ENCODE measurements around the gene ZSCAN29.
"Not testable (repeated sequence)": the region's sequence is repeated elsewhere in the genome, so short reads cannot be mapped to it uniquely, and the experiment has no call there.

ZSCAN29 gene

GRCh38 chr15:43370975-43371974 lies at the start of gene ZSCAN29, which contains the start of gene TUBGCP4:
TSS of gene ZSCAN29 (minus strand) at chr15:43371043. CDS start at chr15:43369913, 1,130 bp downstream.
TSS of gene TUBGCP4 (plus strand) at chr15:43371101. CDS start at chr15:43371355, 254 bp downstream.
- DNase-seq = peak; percentile 55 to 81

- no peak for DNase-seq
These were observed 49.6 kb upstream of the ZSCAN29 start for GRCh38 chr15:43420435-43420834.

DNA sequence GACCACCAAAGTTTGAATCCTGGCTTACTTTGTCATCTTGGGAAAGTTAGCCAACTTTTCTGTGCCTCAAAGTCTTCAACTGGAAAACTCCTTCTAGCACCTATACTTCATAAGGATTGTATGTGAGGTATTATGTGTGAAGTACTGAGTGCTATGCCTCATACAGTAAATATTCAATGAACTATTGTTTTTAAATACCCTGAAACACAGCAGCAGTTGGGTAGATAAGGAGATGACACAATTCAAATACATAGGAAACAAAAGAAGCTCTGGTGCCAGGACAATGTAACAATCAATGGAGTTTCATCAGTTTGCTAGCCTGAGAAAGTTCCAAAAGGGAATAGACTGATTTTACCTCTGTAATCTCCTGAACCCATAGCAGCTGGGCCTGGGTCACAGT lies 43.4 kb upstream of the ZSCAN29 start:
- no peak for DNase-seq

DNA sequence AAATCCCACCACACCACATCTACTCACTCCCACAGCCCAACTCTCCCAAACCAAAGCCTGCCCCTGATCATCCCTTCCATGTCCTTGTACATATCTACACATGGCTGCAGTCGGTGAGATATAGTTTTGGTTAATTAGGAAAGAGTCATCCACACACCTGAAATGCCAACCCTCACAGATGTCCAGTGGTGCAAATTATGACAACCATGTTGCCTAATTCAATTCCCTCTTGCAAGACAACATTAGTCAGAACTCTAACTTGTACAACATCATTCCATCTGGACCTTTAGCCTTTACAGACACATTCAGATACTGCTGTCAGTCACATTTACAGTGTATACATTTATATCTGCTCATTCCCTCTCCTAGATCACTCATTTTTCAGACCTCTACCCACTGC lies 41.3 kb upstream of the ZSCAN29 start:
- no peak for DNase-seq

DNA sequence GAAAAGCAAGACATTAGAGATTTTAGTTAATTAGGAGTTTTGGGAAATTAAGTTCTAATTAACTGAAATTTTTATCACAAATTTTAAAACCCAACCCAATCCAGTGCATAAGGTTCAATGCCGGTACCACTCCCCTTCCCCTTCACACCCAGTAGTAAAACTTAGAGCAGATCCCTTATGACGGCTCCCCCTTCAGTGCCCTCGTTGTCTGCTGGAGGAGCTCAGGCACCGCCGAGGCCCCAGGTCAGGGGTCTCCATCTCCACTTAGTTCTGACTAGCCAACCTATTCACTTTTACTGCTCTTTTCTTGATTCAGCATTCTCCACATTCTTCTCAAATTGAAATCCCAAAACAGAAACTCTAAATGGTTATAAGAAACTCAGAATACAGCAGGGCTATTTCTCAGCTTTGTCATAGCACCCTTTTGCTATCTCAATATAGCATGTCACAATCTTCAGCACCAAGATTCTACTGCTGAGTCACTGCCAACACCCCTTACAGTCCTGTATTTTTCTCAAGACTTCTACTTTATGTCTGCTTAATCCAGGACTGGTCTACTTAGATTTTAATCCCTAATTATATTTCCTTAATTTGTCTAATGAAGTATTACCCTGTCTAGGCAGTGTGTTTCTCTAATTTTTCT lies 39.9 kb upstream of the ZSCAN29 start:
- no peak for DNase-seq

DNA sequence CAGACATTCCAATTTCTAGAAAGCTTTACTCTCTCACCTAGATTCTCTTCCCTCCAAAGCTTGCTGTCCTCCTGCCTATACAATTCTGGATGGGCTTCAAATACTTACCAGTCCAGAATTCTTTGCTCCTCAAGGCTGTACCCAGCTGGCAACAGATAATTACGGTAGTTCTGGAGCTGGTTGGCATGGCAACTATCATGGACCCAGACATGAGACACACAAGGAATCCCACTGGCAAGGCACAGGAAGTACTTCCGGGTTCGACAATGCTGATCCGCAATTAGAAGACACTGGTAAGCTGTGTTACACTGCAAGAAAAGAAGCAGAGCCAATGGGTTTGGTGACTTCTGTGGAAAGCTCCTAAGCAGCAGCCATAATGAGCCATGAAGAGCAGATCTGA lies 37.9 kb upstream of the ZSCAN29 start:
- DNase-seq = no peak

DNA sequence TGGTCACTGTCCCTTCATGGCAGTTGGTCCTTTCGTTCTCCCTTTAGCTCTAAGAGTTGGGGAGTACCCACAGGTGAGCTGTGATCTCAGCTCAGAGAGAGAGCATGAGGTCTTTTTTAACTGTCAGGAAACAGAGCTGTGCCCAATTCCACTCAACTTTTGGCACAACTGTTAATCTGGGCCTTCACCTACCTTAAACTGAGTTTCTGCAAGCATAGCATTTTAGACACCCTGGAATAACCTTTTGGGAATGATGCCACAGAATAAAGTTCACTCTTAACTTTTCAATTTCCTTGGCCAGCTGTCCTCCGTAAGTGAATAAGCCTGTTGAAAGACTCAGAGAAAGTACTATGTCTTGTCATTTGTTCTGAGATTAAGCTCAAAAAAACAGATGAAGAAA lies 36.0 kb upstream of the ZSCAN29 start:
- DNase-seq = no peak

- no peak for DNase-seq
These were observed 35.3 kb upstream of the ZSCAN29 start for GRCh38 chr15:43406189-43406588.

- DNase-seq = no peak
These were observed 33.3 kb upstream of the ZSCAN29 start for GRCh38 chr15:43404130-43404529.

DNA sequence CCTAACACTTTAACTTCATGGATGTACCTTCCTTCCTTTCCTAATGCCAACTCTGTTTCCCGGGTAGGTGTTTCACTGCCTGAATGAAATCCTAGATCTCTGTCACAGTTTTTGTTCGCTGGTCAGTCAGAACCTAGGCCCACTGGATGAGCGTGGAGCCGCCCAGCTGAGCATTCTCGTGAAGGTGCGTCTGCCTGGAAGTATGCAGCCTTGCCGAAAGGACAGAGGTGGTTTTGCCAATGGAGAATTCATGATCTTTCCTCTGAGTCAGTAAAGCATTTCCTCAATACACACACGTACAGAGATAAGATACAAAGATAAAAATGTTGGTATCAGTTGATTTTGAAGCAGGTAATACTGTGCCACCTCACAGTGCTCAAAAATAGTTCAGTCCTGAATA lies 32.8 kb upstream of the ZSCAN29 start:
- DNase-seq = no peak

- no peak for DNase-seq
These were observed 31.4 kb upstream of the ZSCAN29 start for GRCh38 chr15:43402255-43402654.

DNA sequence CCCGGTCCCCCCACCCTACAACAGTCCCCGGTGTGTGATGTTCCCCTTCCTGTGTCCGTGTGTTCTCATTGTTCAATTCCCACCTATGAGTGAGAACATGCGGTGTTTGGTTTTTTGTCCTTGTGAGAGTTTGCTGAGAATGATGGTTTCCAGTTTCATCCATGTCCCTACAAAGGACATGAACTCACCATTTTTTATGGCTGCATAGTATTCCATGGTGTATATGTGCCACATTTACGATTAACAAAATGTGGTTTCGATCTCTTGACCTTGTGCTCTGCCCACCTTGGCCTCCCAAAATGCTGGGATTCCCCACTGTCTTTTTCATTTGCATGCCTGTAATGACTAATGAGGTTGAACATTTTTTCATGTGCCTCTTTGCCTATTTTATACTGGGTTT lies 22.7 kb upstream of the ZSCAN29 start:
- not testable (repeated sequence) for DNase-seq

DNA sequence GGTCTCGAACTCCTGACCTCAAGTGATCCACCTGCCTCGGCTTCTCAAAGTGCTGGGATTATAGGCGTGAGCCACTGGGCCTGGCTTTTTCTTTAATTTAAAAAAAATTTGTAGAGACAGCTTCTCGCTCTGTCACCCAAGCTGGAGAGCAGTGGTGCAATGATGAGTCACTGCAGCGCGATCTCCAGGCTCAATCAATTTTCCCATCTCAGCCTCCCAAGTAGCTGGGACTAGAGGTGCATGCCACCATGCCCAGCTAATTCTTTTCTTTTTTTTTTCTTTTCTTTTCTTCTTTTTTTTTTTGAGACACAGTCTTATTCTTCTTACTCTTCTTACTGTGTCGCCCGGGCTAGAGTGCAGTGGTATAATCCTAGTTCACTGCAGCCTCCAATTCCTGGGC lies 19.9 kb upstream of the ZSCAN29 start:
- no peak for DNase-seq

DNA sequence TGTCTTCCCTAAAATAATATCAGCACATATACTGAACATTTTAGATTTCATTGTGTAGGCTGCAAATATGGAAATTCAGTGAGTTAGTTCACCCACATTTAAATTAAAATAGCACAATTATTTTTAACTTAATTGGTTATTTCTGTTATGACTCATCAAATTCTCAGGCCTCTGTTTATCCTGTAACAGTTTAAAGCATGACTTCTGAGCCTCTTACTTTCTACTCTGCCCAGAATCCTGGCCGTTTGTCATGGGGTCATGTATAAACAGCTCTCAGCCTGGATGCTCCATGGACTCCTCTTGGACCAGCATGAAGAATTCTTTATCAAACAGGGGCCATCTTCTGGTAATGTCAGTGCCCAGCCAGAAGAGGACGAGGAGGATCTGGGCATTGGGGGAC lies 12.2 kb upstream of the ZSCAN29 start:
- no peak for DNase-seq

GRCh38 chr15:43382310-43382709 lies 11.5 kb upstream of the ZSCAN29 start:
- no peak for DNase-seq

GRCh38 chr15:43378601-43379000 lies 7.8 kb upstream of the ZSCAN29 start:
- DNase-seq = no peak

- peak in 1 of 2 donors; percentile 2 for DNase-seq
These were observed 5.3 kb upstream of the ZSCAN29 start for GRCh38 chr15:43376017-43376705.

DNA sequence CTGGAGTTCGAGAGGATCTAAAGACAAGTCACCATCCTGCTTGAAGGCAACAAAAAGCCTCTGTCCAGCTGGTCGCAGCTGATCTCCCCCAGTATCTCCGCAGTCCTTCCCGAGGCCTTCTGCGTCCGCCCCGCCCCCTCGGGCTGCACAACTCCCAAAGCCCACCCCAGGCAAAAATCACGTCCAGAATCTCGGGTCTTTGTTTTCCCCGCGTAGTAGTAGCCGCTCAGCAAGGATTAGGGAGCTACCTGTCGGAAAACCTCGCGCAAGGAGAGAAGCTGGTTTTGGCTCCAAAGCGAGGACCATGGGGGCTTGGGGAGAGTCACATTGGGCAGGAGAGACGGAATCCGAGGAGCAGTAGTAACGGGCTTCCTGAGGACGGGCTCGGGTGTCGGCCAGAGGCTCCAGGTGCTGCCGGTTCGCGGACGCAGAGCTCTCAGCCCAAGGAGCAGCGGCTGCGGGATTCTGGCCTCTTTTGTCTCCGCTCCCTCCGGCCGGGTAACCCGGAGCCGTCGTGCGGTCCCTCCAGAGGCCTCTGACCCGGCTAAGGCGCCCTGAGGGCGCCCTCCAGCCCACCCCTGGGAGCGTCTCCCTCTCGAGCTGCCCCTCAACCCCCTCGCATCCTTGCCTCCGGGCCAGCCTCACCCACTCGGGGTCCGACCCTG lies 401 bp downstream of the ZSCAN29 start:
- DNase-seq = peak in 1 of 2 donors; percentile 26

DNA sequence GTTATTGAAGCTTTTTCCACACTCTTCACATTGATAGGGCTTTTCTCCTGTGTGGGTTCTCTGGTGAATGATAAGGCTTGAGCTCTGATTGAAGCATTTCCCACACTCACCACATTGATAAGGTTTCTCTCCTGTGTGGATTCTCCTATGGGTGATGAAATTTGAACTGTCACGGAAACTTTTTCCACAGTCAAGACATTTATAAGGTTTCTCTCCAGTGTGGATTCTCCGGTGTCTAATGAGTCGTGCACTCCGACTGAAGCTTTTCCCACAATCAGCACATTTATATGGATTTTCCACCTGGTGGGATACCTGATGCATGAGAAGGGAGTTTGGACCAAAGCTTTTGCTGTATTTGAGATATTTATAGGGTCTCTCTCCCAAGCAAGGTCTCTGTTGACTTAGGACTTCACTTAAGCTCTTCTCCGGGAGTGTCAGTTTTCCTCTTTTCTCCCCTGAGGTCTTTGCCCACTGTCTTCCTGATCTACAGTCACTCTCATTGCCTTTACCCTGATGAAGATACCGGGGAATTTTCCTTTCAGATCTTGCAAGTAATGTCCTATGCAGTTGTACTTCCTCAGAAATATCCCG lies 9.4 kb downstream of the ZSCAN29 start:
- DNase-seq = no peak

DNA sequence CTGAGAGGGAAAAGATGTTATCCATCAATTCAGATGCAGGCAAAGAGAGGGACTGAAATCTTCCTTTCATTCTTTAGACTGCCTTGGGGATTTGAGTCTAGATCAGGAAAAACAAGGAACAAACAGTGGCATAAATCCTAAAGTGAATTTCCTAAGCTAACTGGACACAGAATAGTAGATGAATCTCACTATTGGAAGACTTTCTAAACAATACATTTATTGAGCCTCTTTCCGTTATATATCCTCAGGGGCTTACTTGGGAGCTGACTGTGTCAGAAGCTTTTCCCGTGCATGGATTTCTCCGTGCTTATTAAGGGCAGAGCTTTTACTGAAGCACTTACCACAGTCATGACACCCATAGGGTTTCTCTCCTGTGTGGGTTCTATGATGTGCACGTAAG lies 10.0 kb downstream of the ZSCAN29 start:
- DNase-seq = no peak

DNA sequence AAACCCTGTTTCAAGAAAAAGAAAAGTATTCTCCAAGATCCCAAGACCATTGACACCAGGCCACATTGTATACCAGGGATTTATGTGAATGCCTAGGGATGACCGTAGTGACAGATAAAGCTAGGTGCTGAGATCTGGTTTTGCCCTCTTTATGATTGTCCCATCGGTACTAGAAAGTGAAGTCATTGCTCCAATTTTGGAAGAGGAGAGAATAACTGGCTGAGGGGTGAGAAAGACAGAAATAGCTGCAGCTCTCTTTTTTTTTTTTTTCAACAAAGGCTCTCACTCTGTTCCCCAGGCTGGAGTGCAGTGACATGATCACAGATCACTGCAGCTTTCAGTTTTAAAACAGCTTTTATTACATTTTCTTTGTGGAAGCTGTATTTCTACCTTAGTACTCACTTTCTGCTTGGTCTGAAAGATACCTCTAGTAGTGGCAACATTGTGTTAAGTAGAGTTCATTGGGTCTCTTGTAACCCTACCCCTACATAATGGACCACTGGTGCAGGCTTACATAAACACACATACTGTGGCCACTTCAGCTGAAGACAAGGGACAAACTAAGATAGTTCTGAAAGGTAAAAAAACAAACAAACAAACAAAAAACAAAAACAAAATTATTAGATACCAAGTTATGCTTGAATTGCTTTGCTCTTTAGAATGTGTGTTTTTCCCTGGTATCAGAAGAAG lies 18.0 kb downstream of the ZSCAN29 start:
- DNase-seq = no peak

DNA sequence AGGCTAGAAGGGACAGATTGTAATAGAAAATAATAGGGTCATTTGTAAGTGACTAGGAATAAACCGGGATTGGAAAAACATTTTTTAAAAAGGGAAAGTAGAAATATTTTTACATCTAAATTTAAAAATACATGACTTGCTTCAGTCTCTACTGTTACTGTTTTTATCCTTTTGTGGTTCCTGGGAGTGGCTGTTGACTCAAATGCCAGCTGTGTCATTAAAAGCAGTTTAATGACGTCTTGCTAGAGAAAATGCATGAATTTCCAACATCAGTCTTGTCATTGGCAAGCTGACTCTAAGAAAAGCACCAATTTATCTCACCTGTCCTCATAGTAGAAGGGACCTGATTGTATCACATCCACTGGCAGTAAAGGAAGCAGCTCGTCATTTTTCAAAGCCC lies 23.7 kb downstream of the ZSCAN29 start:
- no peak for DNase-seq

Measured in bone marrow (tissue), 2 donors.